Measurements from ENCODE around the gene MERTK. TPM values are rescaled to one million over a fixed set of nuclear protein-coding genes. Genes with fewer than 3 reads are reported as not detected.

Gene MERTK
- total and polyA plus RNA-seq, 2 experiments from 2014 or later = 16.4 to 29.6 TPM

GRCh38 chr2:112005406-112006075 is 107.1 kb downstream of the MERTK start:
- no peaks in the 10 kb centered on the region for H3K4me1 ChIP-seq (ENCODE audit: insufficient read depth)
- no peaks in the 10 kb centered on the region for H3K27me3 ChIP-seq
- WGBS (ENCODE audit: low lambda C conversion rate, missing lambda C conversion rate) = 98% methylated on average over 5 of the region's 5 CpGs
- H3K4me2 ChIP-seq = no peak overlapping the region
- no peak overlapping the region for H3K27ac ChIP-seq
- H3K79me2 ChIP-seq = no peaks in the 10 kb centered on the region
- H2AFZ ChIP-seq = no peak overlapping the region
- H3K9me3 ChIP-seq (ENCODE audit: low read depth) = no peaks in the 10 kb centered on the region
- no peak overlapping the region for H3K4me3 ChIP-seq
- no peaks in the 10 kb centered on the region for H3K36me3 ChIP-seq (replicated peaks; ENCODE audit: insufficient read depth, low read depth)
- H3K9me2 ChIP-seq (replicated peaks; ENCODE audit: insufficient read depth) = no peaks in the 10 kb centered on the region
- DNase-seq (ENCODE audit: low spot score) = no peak
- TF ChIP-seq, protein P1, sequence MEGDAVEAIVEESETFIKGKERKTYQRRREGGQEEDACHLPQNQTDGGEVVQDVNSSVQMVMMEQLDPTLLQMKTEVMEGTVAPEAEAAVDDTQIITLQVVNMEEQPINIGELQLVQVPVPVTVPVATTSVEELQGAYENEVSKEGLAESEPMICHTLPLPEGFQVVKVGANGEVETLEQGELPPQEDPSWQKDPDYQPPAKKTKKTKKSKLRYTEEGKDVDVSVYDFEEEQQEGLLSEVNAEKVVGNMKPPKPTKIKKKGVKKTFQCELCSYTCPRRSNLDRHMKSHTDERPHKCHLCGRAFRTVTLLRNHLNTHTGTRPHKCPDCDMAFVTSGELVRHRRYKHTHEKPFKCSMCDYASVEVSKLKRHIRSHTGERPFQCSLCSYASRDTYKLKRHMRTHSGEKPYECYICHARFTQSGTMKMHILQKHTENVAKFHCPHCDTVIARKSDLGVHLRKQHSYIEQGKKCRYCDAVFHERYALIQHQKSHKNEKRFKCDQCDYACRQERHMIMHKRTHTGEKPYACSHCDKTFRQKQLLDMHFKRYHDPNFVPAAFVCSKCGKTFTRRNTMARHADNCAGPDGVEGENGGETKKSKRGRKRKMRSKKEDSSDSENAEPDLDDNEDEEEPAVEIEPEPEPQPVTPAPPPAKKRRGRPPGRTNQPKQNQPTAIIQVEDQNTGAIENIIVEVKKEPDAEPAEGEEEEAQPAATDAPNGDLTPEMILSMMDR (IDR thresholded peaks at IDR 0.05; ENCODE audit: poor library complexity) = no peak
- TF ChIP-seq EZH2phosphoT487 (IDR thresholded peaks at IDR 0.05; ENCODE audit: low read depth, severe bottlenecking, unreplicated experiment) = no peak
- TF ChIP-seq EZH2 (IDR thresholded peaks at IDR 0.05; ENCODE audit: borderline replicate concordance) = no peak
- H4K20me1 ChIP-seq (ENCODE audit: insufficient read depth, poor library complexity, severe bottlenecking) = no peaks in the 10 kb centered on the region

GRCh38 chr2:112006076-112006410 is 107.6 kb downstream of the MERTK start:
- H2AFZ ChIP-seq = no peak overlapping the region
- H3K9me2 ChIP-seq (replicated peaks; ENCODE audit: insufficient read depth) = no peaks in the 10 kb centered on the region
- no peak for DNase-seq (ENCODE audit: low spot score)
- 88% methylated on average over 4 of the region's 4 CpGs for WGBS (ENCODE audit: low lambda C conversion rate, missing lambda C conversion rate)
- H4K20me1 ChIP-seq (ENCODE audit: insufficient read depth, poor library complexity, severe bottlenecking) = no peaks in the 10 kb centered on the region
- no peaks in the 10 kb centered on the region for H3K4me1 ChIP-seq (ENCODE audit: insufficient read depth)
- no peaks in the 10 kb centered on the region for H3K36me3 ChIP-seq (replicated peaks; ENCODE audit: insufficient read depth, low read depth)
- H3K4me2 ChIP-seq = no peak overlapping the region
- no peaks in the 10 kb centered on the region for H3K79me2 ChIP-seq
- H3K27me3 ChIP-seq = no peaks in the 10 kb centered on the region
- no peak overlapping the region for H3K4me3 ChIP-seq
- H3K27ac ChIP-seq = no peak overlapping the region
- TF ChIP-seq EZH2phosphoT487 (IDR thresholded peaks at IDR 0.05; ENCODE audit: low read depth, severe bottlenecking, unreplicated experiment) (no peak), EZH2 (IDR thresholded peaks at IDR 0.05; ENCODE audit: borderline replicate concordance) (no peak)
- TF ChIP-seq, protein P1 (IDR thresholded peaks at IDR 0.05; ENCODE audit: poor library complexity) = no peak
- no peaks in the 10 kb centered on the region for H3K9me3 ChIP-seq (ENCODE audit: low read depth)

DNA sequence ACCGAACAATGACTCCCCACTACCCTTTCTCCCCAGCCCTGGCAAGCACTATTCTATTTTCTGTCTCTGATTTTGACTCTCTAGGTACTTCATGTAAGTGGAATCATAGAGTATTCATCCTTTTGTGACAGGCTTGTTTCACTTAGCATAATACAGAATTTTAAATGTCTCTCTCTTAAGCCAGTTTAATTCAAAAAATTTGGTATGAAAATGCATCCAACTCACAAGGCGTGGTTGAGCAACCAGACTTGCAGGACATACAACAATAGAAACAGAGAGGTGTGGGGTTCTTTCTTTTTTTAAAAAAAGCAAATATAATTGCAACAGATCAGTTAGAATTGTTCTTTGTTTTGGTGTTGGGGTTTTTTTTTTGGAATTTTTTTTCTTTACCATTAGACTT is 109.1 kb downstream of the MERTK start:
- Histone ChIP-seq H3K79me2 (no peaks in the 10 kb centered on the region), H3K36me3 (replicated peaks; ENCODE audit: insufficient read depth, low read depth) (no peaks in the 10 kb centered on the region), H3K27me3 (no peaks in the 10 kb centered on the region), H3K4me3 (no peak overlapping the region), H2AFZ (no peak overlapping the region), H3K9me3 (ENCODE audit: low read depth) (no peaks in the 10 kb centered on the region), H3K4me1 (ENCODE audit: insufficient read depth) (no peaks in the 10 kb centered on the region), H4K20me1 (ENCODE audit: insufficient read depth, poor library complexity, severe bottlenecking) (no peaks in the 10 kb centered on the region), H3K9me2 (replicated peaks; ENCODE audit: insufficient read depth) (no peaks in the 10 kb centered on the region), H3K4me2 (no peak overlapping the region), H3K27ac (no peak overlapping the region)
- DNase-seq (ENCODE audit: low spot score) = no peak
- TF ChIP-seq EZH2phosphoT487 (IDR thresholded peaks at IDR 0.05; ENCODE audit: low read depth, severe bottlenecking, unreplicated experiment) = no peak
- TF ChIP-seq, protein P1 (IDR thresholded peaks at IDR 0.05; ENCODE audit: poor library complexity) = no peak
- TF ChIP-seq EZH2 (IDR thresholded peaks at IDR 0.05; ENCODE audit: borderline replicate concordance) = no peak
- 94% methylated on average over 2 of the region's 2 CpGs for WGBS (ENCODE audit: low lambda C conversion rate, missing lambda C conversion rate)

Measured in hepatocyte (in vitro differentiated cells).